GM13976 (cell line): ENCODE data around the gene DACH2.
"Not testable (repeated sequence)": the region's sequence is repeated elsewhere in the genome, so short reads cannot be mapped to it uniquely, and the experiment has no call there.

Experiments used
- DNase-seq: peaks from one replicate; pipeline ENCODE4 v3.0.0; 2012; ENCODE audit warnings: low spot score
- in situ Hi-C: fragments of 300-500 bp; cut with MboI; formaldehyde crosslinking; loops from one replicate; pipeline ENCODE4 v1.12.0; 2022; ENCODE audit warnings: low sequenced_read_pairs, mixed read lengths, inconsistent platforms; ENCODE audit not compliant: unreplicated experiment
- TF ChIP-seq, protein P1 (sequence below): IDR thresholded peaks from 2 replicates; pipeline ENCODE4 v1.5.1; 2012; ENCODE audit warnings: borderline replicate concordance, mild to moderate bottlenecking; ENCODE audit not compliant: insufficient read depth; ENCODE audit errors: extremely low read depth, missing control alignments, control extremely low read depth

Gene DACH2

DNA sequence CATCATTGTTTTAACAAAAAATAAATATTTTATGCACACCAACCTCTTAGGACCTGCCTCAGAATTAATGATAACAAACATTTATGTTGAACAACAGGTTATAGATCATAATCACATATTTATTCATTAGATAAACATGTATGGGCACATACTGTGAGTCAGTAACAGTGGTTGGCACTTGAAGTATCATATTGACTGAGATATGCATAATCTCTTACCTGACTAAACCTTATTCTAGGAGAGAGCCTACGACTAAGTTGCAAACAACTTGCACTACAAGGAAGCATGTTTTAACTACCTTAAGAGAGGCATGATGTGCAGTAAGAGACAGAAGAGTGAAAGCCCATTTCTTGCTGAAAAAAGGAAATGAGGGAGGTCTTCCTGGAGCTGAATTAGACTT is 6.5 kb upstream of the DACH2 start:
- no peak for DNase-seq
- in situ Hi-C loops: no loop called here
- TF ChIP-seq, protein P1, sequence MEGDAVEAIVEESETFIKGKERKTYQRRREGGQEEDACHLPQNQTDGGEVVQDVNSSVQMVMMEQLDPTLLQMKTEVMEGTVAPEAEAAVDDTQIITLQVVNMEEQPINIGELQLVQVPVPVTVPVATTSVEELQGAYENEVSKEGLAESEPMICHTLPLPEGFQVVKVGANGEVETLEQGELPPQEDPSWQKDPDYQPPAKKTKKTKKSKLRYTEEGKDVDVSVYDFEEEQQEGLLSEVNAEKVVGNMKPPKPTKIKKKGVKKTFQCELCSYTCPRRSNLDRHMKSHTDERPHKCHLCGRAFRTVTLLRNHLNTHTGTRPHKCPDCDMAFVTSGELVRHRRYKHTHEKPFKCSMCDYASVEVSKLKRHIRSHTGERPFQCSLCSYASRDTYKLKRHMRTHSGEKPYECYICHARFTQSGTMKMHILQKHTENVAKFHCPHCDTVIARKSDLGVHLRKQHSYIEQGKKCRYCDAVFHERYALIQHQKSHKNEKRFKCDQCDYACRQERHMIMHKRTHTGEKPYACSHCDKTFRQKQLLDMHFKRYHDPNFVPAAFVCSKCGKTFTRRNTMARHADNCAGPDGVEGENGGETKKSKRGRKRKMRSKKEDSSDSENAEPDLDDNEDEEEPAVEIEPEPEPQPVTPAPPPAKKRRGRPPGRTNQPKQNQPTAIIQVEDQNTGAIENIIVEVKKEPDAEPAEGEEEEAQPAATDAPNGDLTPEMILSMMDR: no peak

DNA sequence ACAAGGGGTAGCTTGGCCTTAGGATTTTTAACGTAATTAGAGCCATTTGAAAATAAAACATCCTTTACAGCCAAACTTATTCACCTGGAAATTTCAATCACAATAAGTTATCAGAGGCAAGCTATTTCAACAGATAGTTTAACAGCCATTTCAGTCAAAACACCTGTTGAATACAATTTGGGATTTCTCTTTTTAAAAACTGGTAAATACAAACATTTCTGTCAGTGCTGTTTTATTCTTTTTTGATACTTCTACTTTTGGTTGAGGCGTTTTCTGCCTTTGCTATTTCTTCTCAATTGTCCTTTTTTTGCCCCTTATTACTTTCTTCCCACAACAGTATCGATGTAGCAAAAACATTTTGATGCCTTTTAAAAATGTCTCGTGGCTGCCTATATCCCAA is 2.1 kb upstream of the DACH2 start:
- in situ Hi-C loops: no loop called here
- no peak for DNase-seq
- TF ChIP-seq, protein P1: no peak

DNA sequence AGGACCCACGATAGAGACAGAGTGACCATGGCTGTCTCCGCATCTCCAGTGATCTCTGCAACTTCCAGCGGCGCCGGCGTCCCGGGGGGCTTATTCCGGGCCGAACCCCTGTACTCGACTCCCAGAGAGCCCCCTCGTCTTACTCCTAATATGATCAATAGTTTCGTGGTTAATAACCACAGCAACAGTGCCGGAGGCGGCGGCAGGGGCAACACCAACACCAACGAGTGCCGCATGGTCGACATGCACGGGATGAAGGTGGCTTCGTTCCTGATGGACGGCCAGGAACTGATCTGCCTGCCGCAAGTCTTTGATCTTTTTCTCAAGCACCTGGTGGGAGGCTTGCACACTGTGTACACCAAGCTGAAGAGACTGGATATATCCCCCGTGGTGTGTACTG is 343 bp downstream of the DACH2 start:
- in situ Hi-C loops: no loop called here
- no peak for DNase-seq
- TF ChIP-seq, protein P1: no peak

DNA sequence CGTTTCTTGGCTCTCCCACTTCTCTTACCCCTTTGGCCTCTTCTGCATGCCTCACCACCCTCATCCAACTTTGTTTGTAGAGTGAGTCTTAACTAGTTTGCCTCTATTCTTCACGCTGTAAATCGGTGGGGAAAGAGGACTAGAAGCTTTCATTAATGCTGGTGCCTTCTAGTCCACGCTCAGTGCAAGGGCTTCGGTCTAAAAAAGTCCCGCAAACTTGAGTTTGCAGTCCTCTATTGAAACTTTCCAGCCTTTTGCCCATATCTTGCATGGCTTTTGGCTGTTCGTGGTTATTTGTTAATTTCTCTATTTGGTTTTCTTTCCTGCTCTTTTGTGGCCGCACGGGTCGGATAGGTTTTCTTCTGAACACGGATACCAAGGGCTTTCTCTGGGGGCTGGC is 868 bp downstream of the DACH2 start:
- in situ Hi-C loops: no loop called here
- TF ChIP-seq, protein P1: no peak
- no peak for DNase-seq

DNA sequence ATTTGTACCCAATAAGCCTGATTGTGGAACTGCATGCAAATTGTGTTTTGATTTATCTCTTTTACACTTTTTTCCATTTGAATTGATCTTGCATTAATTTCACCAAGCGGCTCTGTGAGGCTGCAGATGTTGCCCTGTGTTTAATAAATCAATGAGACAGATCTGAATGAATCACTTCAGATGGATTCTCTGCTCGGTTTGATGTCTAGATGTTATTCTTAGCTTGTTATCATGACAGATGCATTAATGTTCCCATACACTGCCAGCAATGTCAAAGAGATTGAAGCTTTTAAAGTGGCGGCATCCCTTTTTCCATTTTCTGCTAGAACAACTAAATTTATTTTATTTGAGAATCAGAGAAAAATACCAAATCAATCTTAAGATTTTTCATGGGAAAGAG is 6.3 kb downstream of the DACH2 start:
- in situ Hi-C loops: no loop called here
- DNase-seq: no peak
- TF ChIP-seq, protein P1: no peak

DNA sequence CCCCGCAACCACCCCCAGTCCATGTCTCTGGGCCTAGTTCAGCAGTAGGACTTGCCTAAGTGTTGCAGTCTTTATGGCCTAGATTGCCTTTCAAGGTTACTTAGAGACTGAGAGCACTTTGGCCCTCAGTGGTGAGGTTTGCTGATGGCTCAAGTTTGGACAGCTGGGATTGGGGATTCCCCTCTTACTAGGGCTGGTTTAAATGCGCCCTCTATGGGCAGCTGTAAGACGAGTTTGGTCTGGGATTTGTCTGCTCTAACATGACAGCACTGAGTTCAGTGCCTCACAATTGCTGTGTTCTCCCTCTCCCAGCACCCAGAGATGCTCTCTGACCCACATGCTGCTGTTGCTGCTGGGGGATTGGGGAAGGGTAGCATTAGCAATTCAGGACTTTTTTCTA is 23.1 kb downstream of the DACH2 start:
- TF ChIP-seq, protein P1: peak; percentile 42
- in situ Hi-C loops: no loop called here
- DNase-seq: no peak

DNA sequence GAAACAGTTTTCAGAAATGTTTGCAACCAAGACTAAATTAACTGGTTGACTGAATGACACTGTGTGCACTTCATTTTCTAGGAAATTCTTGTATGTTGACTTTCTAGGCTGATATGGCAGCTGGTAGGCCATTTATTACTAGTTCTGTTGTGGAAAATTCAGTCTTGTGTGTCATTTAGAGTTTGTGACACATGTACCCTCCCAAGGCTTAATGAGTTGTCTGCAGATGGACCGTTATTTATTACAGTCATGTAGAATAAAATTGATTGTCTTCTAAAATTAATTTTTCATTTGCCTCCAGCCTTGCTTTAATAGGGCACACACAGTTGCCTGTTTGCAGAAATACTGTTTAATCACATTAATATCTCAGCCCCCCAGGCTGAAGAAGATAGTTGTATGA is 30.7 kb downstream of the DACH2 start:
- no peak for DNase-seq
- TF ChIP-seq, protein P1: no peak
- in situ Hi-C loops: no loop called here

DNA sequence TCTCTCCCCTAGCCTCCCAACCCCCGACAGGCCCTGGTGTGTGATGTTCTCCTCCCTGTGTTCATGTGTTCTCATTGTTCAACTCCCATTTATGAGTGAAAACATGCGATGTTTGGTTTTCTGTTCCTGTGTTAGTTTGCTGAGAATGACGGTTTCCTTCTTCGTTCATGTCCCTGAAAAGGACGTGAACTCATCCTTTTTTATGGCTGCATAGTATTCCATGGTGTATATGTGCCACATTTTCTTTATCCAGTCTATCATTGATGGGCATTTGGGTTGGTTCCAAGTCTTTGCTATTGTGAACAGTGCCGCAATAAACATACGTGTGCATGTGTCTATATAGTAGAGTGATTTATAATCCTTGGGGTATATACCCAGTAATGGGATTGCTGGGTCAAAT is 33.1 kb downstream of the DACH2 start:
- DNase-seq, in situ Hi-C loops: not testable (repeated sequence)
